GM19463 (cell line): ENCODE measurements around the gene CPZ.
"Not testable (repeated sequence)": the region's sequence is repeated elsewhere in the genome, so short reads cannot be mapped to it uniquely, and the experiment has no call there.

Source experiments
- ATAC-seq: cut with Tn5 transposase; IDR thresholded peaks from one replicate; pipeline ENCODE4 v1.9.1; 2021; ENCODE audit warnings: mild to moderate bottlenecking, moderate library complexity; ENCODE audit not compliant: unreplicated experiment

The CPZ gene

DNA sequence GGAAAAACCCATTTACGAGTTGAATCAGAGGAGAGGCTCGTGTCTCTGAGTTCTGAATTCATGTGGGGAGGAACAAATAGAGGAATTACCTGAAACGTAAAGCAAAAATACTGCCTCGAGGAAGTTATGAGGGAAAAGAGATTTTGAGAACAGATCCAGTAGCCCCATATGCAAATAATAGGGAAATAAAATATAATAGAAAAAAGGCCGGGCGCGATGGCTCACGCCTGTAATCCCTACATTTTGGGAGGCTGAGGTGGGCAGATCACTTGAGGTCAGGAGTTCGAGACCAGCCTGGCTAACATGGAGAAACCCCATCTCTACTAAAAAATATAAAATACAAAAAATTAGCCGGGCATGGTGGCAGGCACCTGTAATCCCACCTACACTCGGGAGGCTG, 42.2 kb downstream of the CPZ start:
- not testable (repeated sequence) for ATAC-seq

DNA sequence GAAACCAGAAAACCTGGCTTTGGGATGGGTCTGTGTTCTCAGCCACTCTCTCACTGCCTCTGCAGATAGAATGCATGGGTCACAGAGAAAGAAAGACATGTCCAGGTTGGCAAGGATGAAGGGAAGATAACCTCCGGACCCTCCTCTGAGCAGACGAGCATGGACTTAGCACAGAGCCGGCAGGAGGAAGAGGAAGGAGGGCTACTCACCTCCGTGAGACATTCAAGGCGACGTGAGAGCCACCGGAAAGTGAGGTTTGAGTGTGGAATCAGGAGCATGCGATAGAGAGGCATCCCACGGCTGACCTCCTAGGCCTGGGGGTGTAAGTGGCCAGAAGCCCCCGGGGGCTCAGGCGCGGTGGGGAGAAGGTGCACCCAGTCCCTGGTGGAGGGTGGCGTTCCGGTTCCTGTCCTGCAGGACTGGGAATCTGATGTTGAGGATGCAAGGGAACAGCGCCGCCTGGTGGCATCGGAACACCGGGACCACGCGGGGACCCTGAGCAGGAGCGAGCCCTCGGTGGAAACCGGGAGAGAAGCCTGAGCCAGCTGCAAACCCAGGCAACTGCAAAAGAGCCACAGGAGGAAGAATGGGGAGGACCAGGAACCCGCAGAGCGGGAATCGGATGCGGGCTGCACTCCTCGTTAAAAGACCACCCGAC, 43.5 kb downstream of the CPZ start:
- ATAC-seq: not testable (repeated sequence)

DNA sequence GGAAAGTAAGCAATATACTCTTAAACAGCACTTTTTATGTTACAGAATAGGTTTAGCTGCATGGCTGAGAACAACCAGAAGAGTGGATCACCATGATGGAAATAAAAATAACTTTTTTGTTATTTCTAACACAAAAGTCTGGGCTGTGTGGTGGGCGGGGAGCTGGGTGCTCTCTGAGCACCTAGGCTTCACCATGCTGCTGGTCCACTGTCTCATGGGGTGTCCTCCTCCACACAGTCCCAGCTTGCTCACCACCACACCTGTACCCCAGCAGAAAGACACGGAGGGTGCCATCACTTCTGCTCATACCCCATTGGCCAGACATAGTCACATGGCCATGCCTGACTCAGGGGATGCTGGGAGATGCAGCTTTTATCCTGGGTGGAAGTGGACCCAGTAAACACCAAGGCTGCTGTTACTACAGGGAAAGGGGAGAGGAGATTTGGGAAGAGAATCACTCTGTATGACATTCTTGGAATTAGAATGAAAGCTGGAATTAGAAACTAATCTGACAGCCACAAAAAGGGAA, 45.0 kb downstream of the CPZ start:
- ATAC-seq: no peak

DNA sequence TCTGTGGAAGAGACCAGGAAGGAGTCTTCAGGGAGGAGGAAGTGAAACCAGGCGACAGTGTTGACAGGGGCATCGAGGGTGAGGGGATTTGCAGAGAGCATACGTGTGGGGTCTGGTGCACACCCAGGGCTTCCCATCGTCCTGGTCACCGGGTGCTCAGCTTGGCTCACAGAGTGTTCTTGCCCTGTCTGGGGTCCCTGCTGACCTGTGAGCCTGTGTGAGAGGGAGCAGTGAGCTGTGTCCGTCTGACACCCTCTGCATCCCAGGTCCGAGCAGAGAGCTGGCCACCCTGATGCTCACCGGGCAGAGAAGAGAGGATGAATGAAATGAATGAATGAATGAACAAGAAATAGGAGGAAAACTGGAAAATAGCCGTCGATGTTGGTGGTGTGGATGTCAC, 46.5 kb downstream of the CPZ start:
- no peak for ATAC-seq

DNA sequence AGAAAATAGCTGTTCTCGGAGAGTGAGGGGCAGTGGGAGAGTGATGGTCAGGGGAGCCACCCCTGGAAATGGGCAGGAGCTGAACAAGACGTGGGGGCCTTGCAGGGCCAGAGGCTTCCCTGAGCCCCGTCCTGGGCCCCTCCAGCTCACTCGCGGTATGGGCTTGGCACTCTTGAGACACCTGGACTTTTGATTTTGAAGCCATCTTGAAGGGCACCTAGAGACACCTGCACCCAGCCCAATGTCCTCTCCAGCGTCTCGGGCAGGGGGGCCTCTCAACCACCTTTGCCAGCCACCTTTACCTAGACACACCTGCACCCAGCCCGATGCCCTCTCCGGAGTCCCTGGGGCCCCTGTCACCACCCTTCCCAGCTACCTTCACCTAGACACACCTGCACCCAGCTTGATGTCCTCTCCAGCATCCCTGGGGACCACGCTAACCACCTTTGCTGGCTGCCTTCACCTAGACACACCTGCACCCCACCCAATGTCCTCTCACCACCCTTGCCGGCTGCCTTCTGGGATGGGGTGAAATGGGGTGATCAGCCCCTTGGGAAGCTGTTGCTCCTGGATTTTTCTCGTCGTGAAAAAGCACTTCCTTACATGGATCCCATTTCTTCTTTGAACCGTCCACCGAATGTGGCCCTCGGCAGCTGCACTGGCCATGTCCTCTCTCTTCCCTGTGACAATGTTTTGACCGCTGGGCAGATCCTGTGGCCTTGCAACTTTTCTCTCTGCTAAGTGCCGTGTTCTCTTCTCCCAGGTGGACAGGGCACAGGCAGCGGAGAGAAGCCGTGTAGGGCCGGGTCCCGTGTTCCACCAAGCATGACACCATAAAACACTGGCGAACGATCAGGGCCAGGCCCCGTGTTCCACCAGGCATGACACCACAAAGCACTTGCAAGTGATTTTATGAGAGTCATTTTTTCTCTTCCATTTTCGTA, 47.5 kb downstream of the CPZ start:
- no peak for ATAC-seq

DNA sequence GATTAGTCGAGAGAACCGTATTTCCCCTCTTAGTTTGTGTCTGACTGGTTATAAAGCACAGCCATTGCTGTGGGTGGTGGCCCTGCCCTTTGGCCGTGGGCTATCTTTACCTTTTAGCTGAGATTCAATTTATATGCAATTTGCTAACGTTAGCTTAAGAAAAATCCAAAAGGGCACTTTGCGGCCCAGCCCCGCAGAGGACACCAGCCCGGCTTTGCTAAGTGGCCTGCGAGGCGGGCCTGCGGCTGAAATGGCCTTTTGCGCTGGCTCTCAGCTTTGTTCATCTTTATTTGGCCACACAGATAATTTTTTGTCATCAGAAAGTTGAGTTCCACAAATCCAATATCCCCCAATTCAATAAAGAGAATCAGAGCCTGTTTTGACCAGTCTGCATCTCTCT, 48.3 kb downstream of the CPZ start:
- ATAC-seq: no peak

DNA sequence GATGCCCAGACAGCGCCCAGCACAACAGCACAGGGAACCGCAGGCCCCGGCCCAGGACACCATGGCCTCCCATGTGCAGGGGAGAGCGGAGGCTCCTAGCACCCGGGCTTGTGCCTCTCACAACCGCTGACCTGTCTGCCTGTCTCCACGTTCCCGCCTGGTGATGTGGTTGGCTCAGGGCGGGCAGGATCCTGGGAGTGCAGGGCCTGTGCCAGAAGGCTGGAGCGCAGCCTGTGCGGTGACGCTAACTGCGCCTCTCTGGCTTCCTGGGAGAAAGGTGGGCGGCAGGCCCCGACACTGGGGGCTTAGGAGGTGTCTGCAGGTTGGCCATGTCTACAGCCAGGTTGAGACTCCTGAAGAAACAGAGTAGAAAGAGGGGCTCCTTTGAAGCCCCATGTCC, 48.7 kb downstream of the CPZ start:
- ATAC-seq: no peak

DNA sequence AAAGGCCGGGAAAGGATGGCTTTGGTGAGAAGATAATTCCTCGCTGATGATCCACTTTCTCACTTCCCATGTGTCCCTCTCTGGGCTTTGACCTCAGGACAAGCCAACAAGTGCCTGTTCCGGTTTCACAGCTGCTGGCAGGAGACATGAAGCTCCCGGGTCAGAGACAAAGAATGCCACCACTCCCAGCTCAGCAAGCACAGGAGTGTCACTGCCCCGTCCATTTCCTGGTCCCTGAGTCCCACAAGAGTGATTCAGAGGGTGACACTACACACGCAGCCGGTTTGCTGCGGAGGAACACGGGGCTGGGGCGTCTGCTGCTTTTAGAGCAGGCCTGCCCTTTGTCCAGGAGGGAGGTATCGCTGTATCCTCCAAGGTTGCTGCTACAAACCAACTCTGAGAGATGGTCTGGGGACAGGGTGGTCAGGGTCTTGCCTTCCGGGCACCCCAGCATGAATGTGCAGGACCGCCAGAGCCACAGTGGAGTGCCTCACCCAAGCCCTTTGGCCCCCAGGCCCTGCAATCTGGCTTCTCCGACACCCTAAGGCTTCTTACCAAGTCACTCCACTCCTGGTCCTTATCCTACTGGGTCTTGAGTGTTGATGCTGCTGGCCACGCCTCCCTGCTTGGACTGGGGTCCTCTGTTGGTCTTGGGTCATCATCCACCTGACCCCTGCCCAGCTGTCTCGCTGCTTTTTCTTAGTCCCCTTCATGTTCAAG, 49.5 kb downstream of the CPZ start:
- ATAC-seq: no peak

DNA sequence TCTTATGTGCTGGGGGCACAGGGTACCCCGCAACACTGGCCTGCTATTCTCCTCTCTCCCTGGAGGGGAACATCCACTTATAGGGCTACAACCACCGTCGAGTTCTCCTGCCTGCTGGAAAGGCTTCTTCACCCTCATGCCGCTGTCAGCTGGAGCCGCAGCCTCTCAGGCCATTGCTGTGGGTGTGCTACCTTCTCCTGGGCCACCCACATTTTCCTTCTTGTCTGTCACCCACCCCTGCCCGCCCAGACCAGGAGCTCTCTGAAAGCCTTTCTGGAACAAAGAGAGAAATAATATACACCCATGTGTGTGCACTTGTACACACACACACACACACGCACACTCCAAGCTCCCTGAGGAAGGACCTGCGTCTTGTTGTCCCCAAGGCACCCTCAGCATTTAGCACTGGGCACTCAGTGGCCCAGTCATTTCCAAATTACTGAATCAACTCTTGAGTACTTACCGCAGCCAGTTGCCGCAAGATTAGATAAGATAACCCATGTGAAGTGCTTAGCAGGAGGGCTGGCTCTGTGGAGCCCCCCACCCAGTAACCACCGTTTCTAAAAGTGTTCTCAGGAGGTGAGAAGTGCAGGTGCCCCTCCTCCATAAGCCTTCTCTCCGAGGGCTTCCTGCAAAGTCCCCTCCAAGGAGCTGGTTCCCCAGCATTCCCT, 50.2 kb downstream of the CPZ start:
- no peak for ATAC-seq

DNA sequence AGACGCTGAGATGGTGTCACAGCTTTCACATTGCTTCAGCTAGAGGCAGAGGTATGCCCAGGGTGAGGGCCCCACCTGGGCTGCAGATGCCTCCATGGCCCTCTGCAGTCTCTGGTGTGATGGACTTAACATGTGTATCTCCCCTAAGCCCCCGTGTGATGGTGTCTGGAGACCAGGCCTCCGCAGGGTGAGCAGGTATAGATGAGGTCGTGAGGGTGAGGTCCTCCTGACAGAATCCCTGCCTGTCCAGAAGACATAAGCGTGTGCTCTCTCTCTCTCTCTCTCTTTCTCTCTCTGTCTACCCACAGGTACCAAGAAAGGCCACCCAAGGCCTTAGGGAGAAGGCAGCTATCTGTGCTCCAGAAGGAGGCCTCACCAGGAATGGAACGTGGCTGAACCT, 50.9 kb downstream of the CPZ start:
- ATAC-seq: no peak

DNA sequence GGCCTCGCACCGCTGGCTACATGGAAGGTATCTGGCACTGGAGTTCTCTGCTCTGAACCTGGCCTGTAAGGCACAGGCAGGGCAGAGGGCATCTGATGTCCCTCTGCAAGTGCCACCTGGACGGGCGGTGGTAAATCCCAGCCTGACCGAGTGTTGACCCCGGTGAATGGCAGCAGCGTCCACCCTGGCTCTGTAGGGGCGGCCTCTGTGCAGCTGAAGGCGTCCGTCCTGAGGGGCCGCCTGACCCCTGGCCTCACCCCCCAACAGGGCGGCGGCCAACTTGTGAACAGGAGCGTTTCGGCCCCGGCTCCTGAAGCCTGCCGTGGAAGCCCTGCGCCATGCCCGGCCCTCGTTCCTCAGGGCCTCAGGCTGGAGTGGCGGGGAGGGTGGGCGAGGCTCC, 51.4 kb downstream of the CPZ start:
- no peak for ATAC-seq

DNA sequence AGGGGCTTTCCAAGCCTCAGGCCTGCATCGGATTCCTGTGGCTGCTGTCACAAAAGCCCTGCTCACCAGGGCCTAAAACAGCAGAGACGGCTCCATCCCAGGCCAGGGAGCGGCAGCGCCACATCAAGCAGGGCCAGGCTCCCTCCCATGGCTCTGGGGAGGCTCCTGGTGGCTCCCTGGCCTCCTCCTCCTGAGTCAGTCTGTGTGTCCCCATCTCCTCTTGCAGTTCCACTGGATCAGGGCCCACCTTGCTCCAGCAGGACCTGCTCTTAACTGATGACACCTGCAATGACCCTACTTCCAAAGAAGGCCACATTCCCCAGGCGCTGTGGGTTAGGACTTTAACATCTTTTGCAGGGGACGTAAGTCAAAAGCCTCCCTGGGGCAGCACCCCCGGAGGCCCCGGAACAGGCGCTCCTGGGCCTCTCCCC, 51.9 kb downstream of the CPZ start:
- no peak for ATAC-seq

DNA sequence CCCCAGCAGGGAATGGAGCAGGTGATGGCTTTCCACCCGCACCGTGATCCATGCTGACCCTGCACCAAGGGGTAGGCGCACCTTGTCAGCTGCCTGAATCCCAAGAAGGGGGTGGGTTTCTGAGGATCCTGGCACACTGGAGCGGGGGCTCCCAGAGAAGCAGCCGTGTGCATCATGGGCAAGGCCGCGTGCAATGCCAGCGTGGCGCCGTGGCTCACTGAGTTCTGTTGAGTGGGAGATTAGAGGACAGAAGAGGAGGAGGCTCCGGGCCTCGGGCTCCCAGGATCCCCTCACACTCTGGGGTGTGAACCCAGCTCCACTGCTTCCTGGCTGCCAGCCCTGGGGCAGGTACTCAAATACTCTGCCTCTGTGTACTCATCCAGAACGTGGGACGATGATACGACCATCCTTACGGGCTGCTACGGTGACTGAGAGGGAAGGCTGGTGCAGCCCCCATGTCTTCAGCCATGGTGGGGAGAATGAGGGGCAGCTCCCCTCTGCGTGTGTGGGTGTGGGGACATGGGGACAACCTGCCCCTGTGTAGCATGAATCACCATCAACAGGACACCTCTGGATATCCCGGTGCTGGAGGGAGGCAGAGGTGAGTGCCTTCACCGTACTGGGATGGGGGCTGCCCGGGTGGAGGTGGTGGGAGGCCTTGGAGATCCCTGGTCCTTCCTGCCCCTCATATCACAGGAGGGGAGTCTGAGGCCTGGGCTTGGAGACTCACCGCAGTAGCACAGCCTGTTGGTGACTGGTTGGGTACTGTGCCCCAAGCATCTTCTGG, 52.6 kb downstream of the CPZ start:
- ATAC-seq: no peak

DNA sequence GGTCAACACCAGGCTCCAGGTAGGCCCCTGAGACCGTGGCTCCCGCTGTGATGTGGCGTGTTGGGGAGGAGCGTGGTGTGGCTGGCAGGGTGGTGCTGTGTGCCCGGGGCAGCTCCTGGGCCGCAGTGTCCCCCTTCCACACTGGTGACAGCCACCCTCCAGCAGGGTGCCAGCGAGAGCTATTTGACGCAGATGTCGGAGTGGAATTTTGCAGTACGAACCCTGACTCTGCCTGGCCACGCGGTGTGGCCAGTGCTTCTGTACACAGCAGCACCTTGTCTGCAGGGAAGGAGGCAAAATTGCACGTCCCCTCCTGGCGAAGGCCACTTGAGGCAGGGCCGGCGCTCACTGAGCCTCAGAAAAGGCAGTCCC, 53.2 kb downstream of the CPZ start:
- ATAC-seq: no peak

DNA sequence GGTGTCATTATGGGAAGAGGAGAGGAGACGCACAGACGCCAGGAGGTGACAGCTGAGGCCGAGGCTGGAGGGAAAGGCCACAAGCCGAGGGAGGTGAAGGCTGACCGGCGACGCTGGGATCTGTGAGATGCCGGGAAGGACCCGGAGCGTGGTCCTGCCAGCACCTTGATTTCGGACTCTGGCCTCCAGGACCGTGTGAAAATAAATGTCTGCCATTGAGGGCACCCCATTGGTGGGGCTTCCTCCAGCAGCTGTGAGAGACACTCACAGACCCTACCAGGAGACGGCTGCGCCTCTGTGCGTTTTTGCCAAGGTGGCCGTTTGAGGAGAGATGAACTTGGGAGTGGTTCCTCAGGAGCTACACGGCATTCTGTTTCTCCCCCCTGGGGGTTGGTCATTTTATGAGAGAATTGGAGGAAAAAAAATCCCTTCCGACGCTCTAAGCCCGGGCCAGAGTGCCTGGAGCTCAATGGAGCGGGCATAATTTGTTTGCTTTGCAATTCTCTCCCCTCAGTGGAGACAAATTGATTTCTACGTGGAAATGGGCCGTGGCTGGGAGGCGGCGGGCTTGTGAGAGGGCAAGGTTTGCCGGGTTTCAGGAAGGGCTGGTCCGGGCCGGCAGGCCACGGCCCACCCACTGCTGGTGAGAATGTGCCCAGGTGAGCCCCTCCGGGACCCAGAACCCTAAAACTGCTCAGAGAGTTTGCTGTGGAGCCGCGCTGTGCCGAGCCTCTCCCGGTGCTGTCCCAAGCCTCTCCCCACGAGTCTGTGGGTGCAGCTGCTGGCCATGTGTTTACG, 53.9 kb downstream of the CPZ start:
- no peak for ATAC-seq

DNA sequence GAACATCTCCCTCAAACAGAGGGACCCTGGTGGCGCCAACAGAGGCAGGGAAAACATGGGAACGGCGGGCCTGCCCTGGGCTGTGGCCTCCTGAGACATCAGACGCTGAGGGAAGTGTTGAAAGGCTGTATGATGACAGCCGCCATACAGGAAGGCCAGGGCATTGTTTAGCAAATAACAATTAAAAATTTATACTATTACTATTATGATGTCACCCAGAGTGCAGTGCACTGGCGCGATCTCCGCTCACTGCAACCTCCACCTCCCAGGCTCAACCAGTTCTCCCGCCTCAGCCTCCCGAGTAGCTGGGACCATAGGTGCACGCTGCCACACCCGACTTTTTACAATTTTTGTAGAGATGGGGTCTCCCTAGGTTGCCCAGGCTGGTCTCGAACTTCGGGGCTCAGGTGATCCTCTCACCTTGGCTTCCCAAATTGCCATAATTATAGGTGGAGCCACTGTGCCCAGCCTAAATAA, 54.6 kb downstream of the CPZ start:
- ATAC-seq: no peak

DNA sequence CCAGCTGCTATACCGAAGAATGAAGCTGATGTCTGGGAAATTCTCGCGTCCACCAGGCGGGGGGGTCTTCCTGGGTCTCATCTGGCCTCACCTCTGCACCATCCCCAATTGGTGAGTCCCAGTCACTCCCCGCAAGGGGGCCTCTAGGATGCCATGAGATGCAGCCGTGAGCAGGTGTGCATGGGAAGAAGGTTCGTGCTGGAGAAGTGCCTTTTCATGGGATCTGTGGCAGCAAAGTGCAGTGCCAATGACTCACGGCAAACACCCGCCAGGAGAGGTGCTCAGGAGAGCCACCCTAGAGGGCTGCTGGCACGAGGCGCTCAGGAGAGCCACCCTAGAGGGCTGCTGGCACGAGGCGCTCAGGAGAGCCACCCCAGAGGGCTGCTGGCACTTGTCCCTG, 55.1 kb downstream of the CPZ start:
- no peak for ATAC-seq

DNA sequence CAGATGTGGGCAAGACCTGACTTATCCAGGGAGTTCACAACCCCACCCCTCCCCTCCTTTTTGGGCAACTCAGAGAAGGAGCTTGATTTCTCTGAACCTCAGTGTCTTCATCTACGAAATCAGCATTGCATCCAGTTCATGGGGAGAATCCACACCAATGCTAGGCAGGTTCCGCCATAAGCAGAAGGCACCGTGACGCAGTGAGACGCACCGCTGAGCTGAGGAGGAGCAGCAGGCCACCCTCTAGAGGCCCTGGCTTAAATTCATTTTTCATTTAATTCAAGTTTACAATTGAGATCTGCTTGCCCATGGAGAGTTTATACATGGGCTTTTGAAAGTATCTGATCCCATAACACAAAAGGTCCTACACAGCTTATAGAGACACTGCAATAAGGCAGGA, 55.7 kb downstream of the CPZ start:
- no peak for ATAC-seq
